Thyroid gland (tissue), 4 donors: ENCODE data around the gene TMEM119. TPM values are rescaled to one million over a fixed set of nuclear protein-coding genes. Genes with fewer than 3 reads are reported as not detected.

Source experiments
- DNase-seq, 2 donors: peaks; one replicate each; pipeline ENCODE4 v3.0.0-alpha.2; 2019
- H3K27ac ChIP-seq, 3 donors: fragments of 200-600 bp; sonication (generic); 1 replicate in 2 of 3; 2 replicates in 1 of 3; pipeline ENCODE4 v1.5.1; 2016 to 2019; ENCODE audit warnings: mild to moderate bottlenecking in 1 of 3, moderate library complexity in 1 of 3
- H3K27me3 ChIP-seq: fragments of 200-600 bp; sonication (generic); one replicate; pipeline ENCODE4 v1.5.1; 2019
- H3K36me3 ChIP-seq, 2 donors: fragments of 200-600 bp; sonication (generic); one replicate each; pipeline ENCODE4 v1.5.1; 2016 to 2019
- H3K4me1 ChIP-seq, 2 donors: fragments of 200-600 bp; sonication (generic); one replicate each; pipeline ENCODE4 v1.5.1; 2017 to 2019
- H3K4me3 ChIP-seq, 3 donors: fragments of 200-600 bp; sonication (generic); replicated peaks in 1 of 3; 1 replicate in 2 of 3; 2 replicates in 1 of 3; pipeline ENCODE4 v1.5.1; 2016; ENCODE audit warnings: mild to moderate bottlenecking in 1 of 3
- H3K9me3 ChIP-seq: fragments of 200-600 bp; sonication (generic); one replicate; pipeline ENCODE4 v1.5.1; 2017
- POLR2A ChIP-seq, 2 donors: fragments of 450-650 bp; IDR thresholded peaks; one replicate each; pipeline ENCODE4 v1.6.1; 2017; ENCODE audit warnings: antibody characterized with exemption in 2 of 2, mild to moderate bottlenecking in 2 of 2, moderate library complexity in 1 of 2
- WGBS, 2 donors: methylation state at CpG; one replicate each; pipeline ENCODE4 v1.1.5; 2017; 5-methylcytosine and 5-hydroxymethylcytosine counted together
- intact Hi-C: fragments of 100-400 bp; cut with DNase I; formaldehyde crosslinking; loops from one replicate; pipeline ENCODE4 v1.15.1; 2023
- microRNA-seq: library from miRNA; unstranded; fragments of <30 nt; microRNA quantifications from one replicate; pipeline ENCODE4, GENCODE V29; 2016
- total RNA-seq, 4 donors: library from RNA; depleted of rRNA; stranded (reverse); fragments of >200 nt; gene quantifications; one replicate each; pipeline ENCODE4 v1.2.3, GENCODE V29; 2016
- TF ChIP-seq, protein P1 (sequence below), 6 experiments: fragments of 200-600 bp in 3 of 6; fragments of 450-650 bp in 3 of 6; sonication (generic) in 3 of 6; IDR thresholded peaks; one replicate each; pipeline ENCODE4 v1.5.1; 2016 to 2019; ENCODE audit warnings: antibody characterized with exemption in 6 of 6, mild to moderate bottlenecking in 2 of 6, inconsistent platforms in 1 of 6, moderate library complexity in 1 of 6

Gene TMEM119
- total RNA-seq, 4 donors from 2014 or later, result 6.9 to 21.6 (median 15.3) TPM

DNA sequence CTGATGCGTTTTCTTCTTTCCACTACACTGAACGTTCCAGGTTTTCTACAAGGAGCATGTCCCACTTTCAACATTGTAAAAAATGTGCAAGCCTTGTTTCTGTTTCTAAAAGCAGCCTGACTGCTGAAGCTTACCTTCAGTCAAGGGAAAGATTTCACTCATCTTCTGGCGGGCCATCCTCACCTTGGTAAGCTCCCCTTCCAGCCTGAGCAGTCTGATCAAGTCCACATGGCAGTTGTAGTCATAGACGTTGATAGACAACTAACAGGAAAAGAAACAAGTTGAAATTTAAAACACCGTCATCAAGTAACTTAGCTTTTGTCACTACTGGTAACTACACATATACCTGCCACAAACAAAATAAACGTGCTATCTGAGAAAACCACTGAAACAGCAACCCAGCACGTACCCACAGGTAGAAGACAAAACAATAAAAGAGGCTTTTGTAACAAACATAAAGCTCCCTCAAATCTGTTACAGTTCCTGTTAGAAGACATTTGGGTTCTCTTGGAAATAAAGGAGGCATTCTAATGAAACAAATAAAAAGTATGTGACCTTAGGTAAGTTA, 48.8 kb downstream of the TMEM119 start:
- 73 to 84% methylated on average over 7 of the region's 7 CpGs for WGBS, 2 donors
- intact Hi-C loops, result no loop called here
- Histone ChIP-seq H3K9me3 (no peaks in the 10 kb centered on the region), H3K4me3 (no peak overlapping the region), H3K27me3 (no peaks in the 10 kb centered on the region), H3K36me3 (peaks cover 20 to 35% of the 10 kb centered on the region in 2 donors), H3K4me1 (no peaks in the 10 kb centered on the region), H3K27ac (no peak overlapping the region)
- TF ChIP-seq, protein P1, sequence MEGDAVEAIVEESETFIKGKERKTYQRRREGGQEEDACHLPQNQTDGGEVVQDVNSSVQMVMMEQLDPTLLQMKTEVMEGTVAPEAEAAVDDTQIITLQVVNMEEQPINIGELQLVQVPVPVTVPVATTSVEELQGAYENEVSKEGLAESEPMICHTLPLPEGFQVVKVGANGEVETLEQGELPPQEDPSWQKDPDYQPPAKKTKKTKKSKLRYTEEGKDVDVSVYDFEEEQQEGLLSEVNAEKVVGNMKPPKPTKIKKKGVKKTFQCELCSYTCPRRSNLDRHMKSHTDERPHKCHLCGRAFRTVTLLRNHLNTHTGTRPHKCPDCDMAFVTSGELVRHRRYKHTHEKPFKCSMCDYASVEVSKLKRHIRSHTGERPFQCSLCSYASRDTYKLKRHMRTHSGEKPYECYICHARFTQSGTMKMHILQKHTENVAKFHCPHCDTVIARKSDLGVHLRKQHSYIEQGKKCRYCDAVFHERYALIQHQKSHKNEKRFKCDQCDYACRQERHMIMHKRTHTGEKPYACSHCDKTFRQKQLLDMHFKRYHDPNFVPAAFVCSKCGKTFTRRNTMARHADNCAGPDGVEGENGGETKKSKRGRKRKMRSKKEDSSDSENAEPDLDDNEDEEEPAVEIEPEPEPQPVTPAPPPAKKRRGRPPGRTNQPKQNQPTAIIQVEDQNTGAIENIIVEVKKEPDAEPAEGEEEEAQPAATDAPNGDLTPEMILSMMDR (IDR thresholded peaks at IDR 0.05), result no peak
- no peak for TF ChIP-seq POLR2A (IDR thresholded peaks at IDR 0.05)
- DNase-seq, result no peak

- intact Hi-C loops, result no loop called here
Observed at GRCh38 chr12:108547686-108548085, 50.2 kb downstream of the TMEM119 start.

GRCh38 chr12:108543652-108544051, 54.2 kb downstream of the TMEM119 start:
- WGBS, 2 donors, result 90 to 94% methylated on average over 3 of the region's 3 CpGs
- intact Hi-C loops, result no loop called here
- no peak for DNase-seq

More at GRCh38 chr12:108547686-108548085, 50.2 kb downstream of the TMEM119 start:
- DNase-seq, result no peak
- H3K27me3 ChIP-seq, result no peaks in the 10 kb centered on the region
- H3K27ac ChIP-seq, result no peak overlapping the region
- no peaks in the 10 kb centered on the region for H3K4me1 ChIP-seq
- no peaks in the 10 kb centered on the region for H3K9me3 ChIP-seq
- TF ChIP-seq POLR2A (IDR thresholded peaks at IDR 0.05), result no peak
- TF ChIP-seq, protein P1 (IDR thresholded peaks at IDR 0.05), result no peak
- 85 to 87% methylated on average over 9 of the region's 9 CpGs for WGBS, 2 donors
- no peak overlapping the region for H3K4me3 ChIP-seq
- H3K36me3 ChIP-seq, result peaks cover 34 to 49% of the 10 kb centered on the region in 2 donors

GRCh38 chr12:108542320-108542719, 55.6 kb downstream of the TMEM119 start:
- DNase-seq, result no peak
- H3K9me3 ChIP-seq, result no peaks in the 10 kb centered on the region
- H3K4me3 ChIP-seq, result no peak overlapping the region
- no peak overlapping the region for H3K27ac ChIP-seq
- WGBS, 2 donors, result 90 to 93% methylated on average over 4 of the region's 4 CpGs
- H3K36me3 ChIP-seq, result peaks cover 45% of the 10 kb centered on the region in 2 donors
- intact Hi-C loops, result no loop called here
- H3K4me1 ChIP-seq, result no peaks in the 10 kb centered on the region
- TF ChIP-seq, protein P1 (IDR thresholded peaks at IDR 0.05), result no peak
- TF ChIP-seq POLR2A (IDR thresholded peaks at IDR 0.05), result no peak
- H3K27me3 ChIP-seq, result no peaks in the 10 kb centered on the region

More at GRCh38 chr12:108543652-108544051, 54.2 kb downstream of the TMEM119 start:
- TF ChIP-seq, protein P1 (IDR thresholded peaks at IDR 0.05), result no peak
- no peak for TF ChIP-seq POLR2A (IDR thresholded peaks at IDR 0.05)
- Histone ChIP-seq H3K9me3 (no peaks in the 10 kb centered on the region), H3K27me3 (no peaks in the 10 kb centered on the region), H3K4me3 (no peak overlapping the region), H3K27ac (no peak overlapping the region), H3K36me3 (peaks cover 36 to 47% of the 10 kb centered on the region in 2 donors), H3K4me1 (no peaks in the 10 kb centered on the region)

Small RNA genes within 50 kb of the gene (microRNA-seq; reads per million reads assigned to microRNA genes)
- not detected for gene MIR4496

Other genes with a start within 250 kb of the TMEM119 start
- gene FICD, start 82.8 kb downstream of the TMEM119 start, total RNA-seq, result 10 to 100 TPM in 3 of 4 donors, 1 to 10 TPM in 1; 7.0 to 16.7 (median 10.5) TPM
- 100 to 1,000 TPM in 1 of 4 donors, 10 to 100 TPM in 3; 64.2 to 117 (median 80.0) TPM for gene SART3, start 36.9 kb downstream of the TMEM119 start, total RNA-seq
- 100 to 1,000 TPM; 229 to 512 (median 248) TPM for gene ISCU, start 35.5 kb downstream of the TMEM119 start, total RNA-seq
- gene SELPLG, start 35.8 kb upstream of the TMEM119 start, total RNA-seq, result 1 to 10 TPM; 2.1 to 6.0 (median 2.8) TPM
- 10 to 100 TPM; 22.0 to 63.6 (median 30.1) TPM for gene CORO1C, start 133.4 kb upstream of the TMEM119 start, total RNA-seq